ENCODE measurements around the gene ABHD6.
"Not testable (repeated sequence)": the region's sequence is repeated elsewhere in the genome, so short reads cannot be mapped to it uniquely, and the experiment has no call there.

The ABHD6 gene

GRCh38 chr3:58237238-58237940, at the start of gene ABHD6:
Gene ABHD6, plus strand, starts transcription at chr3:58237792. Its CDS starts 18,795 bp downstream, at chr3:58256587.
- DNase-seq (ENCODE audit: low read depth in 2 of 3, low spot score in 1 of 3): peak; percentile 58 to 76 (median 70)

- no peak for DNase-seq (ENCODE audit: low read depth in 2 of 3, low spot score in 1 of 3)
Observed at GRCh38 chr3:58188173-58188564, 49.4 kb upstream of the ABHD6 start.

DNA sequence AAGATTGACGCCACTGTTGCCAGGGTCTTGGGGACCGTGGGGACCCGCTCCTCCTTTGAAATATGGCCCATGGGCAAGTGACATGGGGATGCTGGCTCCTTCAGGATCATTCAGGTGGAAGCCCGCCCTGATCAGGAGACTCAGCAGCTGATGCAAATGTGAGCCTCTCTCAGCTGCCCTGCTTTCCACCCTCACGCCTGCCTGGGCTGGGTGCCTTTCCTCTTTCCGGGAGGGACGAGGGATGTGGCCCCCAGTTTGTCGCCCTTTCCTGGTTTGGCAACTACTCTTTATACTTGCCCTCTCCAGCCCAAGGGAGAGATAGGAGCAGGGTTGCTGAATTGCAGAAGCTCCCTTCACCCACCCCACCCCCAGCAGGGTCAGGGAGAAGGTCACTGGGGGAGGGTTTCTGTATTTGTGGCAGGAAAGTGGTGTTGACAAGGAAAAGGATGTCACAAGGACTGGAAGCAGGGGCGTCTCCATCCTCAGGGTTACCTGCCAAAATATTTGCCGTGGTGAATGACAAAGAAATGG, 48.6 kb upstream of the ABHD6 start:
- no peak for DNase-seq (ENCODE audit: low read depth in 2 of 3, low spot score in 1 of 3)

DNA sequence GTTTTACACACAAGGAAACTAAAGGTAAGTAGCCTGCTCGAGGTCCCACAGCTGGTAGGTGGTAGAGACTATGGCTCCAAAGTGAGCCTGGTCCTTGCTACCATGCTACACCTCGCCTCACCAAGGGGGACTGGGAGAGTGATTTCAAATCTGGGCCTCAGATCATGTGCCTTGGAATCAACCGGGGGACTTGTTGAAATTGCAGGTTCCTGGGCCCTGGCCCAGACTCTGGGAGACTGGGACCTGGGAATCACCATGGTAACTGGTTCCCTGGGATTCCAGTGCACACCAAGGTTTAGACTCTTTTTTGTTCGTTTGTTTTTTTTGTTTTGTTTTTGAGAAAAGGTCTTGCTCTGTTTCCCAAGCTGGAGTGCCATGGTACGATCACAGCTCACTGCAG, 47.9 kb upstream of the ABHD6 start:
- no peak for DNase-seq (ENCODE audit: low read depth in 2 of 3, low spot score in 1 of 3)

GRCh38 chr3:58190291-58190690, 47.3 kb upstream of the ABHD6 start:
- no peak for DNase-seq (ENCODE audit: low read depth in 2 of 3, low spot score in 1 of 3)

GRCh38 chr3:58190882-58191281, 46.7 kb upstream of the ABHD6 start:
- no peak for DNase-seq (ENCODE audit: low read depth in 2 of 3, low spot score in 1 of 3)

GRCh38 chr3:58191361-58191991, 46.1 kb upstream of the ABHD6 start:
- DNase-seq (ENCODE audit: low read depth in 2 of 3, low spot score in 1 of 3): no peak

DNA sequence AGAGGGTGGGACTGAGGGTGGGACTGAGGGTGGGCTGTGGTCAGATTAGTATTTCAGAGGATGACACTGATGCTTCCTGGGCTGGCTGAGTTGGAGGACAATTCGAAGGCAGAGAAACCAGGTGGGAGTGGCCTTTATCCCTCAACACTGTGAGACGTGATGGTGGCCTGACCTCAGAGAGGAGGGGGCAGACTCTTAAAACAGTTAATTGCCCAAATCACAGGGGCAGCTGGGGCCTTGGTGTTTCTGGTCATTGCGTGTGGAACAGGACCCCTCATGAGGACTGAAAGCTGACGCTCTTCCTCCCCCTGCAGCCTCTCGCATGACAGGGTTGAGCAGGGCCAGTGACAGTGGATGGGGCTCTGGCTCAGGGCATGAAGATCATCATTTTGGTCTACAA, 45.5 kb upstream of the ABHD6 start:
- DNase-seq (ENCODE audit: low read depth in 2 of 3, low spot score in 1 of 3): no peak

- DNase-seq (ENCODE audit: low read depth in 2 of 3, low spot score in 1 of 3): no peak
Observed at GRCh38 chr3:58193682-58194407, 43.7 kb upstream of the ABHD6 start.

- no peak for DNase-seq (ENCODE audit: low read depth in 2 of 3, low spot score in 1 of 3)
Observed at GRCh38 chr3:58197588-58197987, 40.0 kb upstream of the ABHD6 start.

DNA sequence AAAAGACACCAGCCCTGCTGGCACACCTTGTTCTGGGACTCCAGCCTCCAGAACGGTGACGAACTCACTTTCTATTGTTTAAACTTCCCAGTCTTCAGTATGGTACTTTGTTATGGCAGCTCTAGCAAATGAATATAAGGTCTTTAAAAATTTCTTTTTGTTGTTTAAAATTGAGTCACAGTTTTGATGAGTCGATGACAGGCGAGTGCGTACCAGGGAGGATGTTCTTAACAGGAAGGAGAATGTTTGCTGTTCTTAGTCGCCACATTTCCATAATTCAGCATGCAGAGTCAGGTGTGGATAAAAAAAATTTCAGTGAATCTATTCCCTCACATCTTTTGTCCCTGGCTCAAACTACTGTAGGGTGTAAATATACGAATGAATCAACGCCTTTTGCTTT, 39.2 kb upstream of the ABHD6 start:
- no peak for DNase-seq (ENCODE audit: low read depth in 2 of 3, low spot score in 1 of 3)

DNA sequence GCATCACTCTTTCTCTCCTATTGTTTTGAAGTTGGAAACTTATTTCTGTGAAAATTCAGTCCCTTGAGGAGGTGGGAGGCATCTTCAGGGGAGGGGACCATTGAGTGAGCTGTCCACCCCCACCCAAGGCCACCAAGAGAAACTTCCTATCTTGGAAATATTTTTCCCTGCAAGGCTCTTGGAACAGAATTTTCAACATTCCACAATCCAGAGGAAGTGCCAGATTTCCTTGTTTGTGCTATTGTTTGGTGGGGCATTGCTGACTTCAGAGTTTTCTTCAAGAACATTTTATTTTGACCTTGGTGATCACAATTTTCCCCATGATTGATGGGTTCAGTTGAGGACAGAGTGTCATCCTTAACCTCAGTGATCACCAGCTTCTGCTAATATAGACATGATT, 38.8 kb upstream of the ABHD6 start:
- DNase-seq (ENCODE audit: low read depth in 2 of 3, low spot score in 1 of 3): no peak

GRCh38 chr3:58200121-58200709, 37.4 kb upstream of the ABHD6 start:
- no peak for DNase-seq (ENCODE audit: low read depth in 2 of 3, low spot score in 1 of 3)

DNA sequence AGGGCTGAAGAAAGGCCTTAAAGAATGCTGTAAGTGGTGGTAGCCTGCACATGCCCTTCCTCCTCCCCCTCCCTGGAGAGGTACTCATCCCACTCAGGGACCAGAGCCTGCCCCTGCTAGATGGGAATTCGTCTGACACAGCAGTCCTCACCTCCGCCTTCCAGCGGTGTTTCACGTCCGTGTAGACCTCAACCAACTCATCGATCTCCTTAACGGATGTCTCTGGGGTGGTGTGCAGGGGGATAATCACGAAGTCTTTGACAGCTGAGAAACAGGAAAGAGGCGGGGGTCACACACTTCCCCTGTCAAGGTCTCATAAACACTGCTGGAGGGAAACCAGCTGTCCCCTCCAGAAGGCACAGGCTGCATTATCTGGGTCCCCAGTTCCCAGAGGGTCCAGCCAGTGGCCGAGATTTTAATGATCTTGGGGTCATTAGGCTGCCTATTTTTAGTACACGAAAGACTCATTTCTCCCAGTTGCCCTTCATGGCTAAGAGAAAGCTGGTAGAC, 36.7 kb upstream of the ABHD6 start:
- DNase-seq (ENCODE audit: low read depth in 2 of 3, low spot score in 1 of 3): no peak

GRCh38 chr3:58201451-58201850, 36.1 kb upstream of the ABHD6 start:
- not testable (repeated sequence) for DNase-seq (ENCODE audit: low read depth in 2 of 3, low spot score in 1 of 3)

DNA sequence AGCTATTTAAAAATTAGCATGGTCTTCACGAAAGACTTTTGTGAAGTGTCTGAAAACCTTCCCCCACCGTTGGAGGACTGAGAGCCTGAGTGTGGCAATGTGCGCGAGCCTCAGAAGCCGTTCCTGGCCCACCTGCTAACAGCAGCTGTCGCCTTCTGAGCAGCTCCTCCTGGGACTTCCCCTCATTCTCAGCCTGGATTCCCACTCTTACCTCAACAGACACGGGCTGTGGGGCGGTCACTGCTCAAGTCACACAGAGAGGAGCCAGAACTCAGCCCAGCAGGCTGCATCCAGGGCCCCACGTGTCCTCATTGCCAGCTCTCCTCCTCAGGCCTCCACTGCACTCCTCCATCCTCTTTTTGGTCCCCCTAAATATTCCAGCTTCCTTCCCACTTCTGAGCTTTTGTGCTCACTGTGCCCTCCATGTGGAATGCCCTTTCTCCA, 34.7 kb upstream of the ABHD6 start:
- no peak for DNase-seq (ENCODE audit: low read depth in 2 of 3, low spot score in 1 of 3)

DNA sequence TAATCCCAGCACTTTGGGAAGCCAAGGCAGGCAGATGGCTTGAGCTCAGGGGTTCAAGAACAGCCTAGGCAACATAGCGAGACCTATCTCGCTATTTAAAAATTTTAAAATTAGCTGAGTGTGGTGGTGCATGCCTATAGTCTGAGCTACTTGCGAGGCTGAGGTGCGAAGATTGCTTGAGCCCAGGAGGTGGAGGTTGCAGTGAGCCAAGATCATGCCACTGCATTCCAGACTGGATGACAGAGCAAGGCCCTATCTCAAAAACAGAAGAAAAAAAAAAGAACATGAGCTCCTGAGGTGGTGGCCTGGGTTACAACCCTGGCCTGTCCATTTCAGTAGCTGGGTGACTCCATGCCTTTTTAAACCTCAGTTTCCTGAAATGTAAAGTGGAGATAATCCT, 34.1 kb upstream of the ABHD6 start:
- no peak for DNase-seq (ENCODE audit: low read depth in 2 of 3, low spot score in 1 of 3)

- no peak for DNase-seq (ENCODE audit: low read depth in 2 of 3, low spot score in 1 of 3)
Observed at GRCh38 chr3:58204720-58205119, 32.9 kb upstream of the ABHD6 start.

- DNase-seq (ENCODE audit: low read depth in 2 of 3, low spot score in 1 of 3): no peak
Observed at GRCh38 chr3:58205981-58206380, 31.6 kb upstream of the ABHD6 start.

DNA sequence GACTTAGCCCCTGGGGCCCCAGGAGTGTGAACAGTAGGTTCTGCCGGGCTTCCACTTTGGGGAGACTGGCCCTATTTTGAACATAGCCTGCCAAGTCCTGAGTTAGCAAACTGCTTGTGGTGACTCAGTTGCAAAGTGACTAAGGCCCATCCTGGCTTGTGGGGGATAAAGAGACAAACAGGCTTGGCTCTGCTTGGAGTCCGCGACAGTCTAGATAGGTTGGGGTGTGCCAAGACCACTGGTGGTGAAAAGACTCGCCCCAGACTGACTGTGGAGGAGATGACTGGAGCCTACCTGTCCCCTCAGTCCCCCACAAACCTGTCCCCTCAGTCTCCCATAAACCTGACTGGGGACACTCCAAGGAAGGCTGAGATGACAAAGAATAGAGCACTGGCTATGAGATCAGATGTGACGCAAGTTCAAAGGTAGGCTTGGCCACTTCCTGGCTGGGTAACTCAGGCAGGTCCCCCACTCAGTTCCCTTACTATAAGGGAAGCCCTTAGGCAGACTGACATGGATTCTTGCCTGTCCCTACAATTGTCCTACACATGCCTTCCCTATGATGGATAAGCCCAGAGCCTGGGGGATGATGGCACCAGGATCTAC, 31.1 kb upstream of the ABHD6 start:
- peak in 1 of 3 donors; percentile 7 for DNase-seq (ENCODE audit: low read depth in 2 of 3, low spot score in 1 of 3)

DNA sequence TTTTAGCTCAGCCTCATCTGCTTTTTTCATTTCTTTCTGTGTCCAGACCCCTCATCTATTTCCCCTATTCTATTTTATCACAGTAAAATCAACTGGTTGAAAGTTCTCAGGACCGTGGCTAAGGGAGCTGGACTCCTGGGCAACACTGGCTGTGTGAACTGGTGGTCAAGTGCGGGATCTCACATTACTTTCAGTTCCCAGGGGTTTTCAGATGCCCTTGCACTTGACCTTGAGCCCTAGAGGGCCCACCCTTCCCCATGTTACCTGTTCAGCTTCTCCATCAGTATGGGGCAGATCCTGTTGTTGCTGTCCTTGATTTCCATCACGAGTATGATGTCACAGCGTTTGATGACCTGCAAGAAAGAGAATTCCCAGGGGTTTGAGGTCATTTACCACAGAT, 29.6 kb upstream of the ABHD6 start:
- no peak for DNase-seq (ENCODE audit: low read depth in 2 of 3, low spot score in 1 of 3)

All from stimulated activated CD4-positive, alpha-beta T cell treated with anti-CD3 and anti-CD28 coated beads, Interleukin-12 subunit alpha, Interleukin-12 subunit beta, amount 100 ng/mL, for 48 hours (primary cell).